ENCODE results near the gene NEK9.
A peak's percentile ranks its signal among the peaks of the same experiment; 100 is the strongest.
"Not testable (repeated sequence)": the region's sequence is repeated elsewhere in the genome, so short reads cannot be mapped to it uniquely, and the experiment has no call there.

NEK9 gene

GRCh38 chr14:75126679-75127473, at the start of gene NEK9:
Gene NEK9 (minus strand): TSS chr14:75127048. CDS start chr14:75126921, 127 bp downstream.
- DNase-seq: peak; percentile 89 to 90

- peak; percentile 91 to 92 for DNase-seq
These were observed 49.4 kb upstream of the NEK9 start, which contains the start of gene TMED10 for GRCh38 chr14:75176142-75176820. Gene TMED10 (minus strand): TSS chr14:75176612. CDS start chr14:75176579, 33 bp downstream.

GRCh38 chr14:75175677-75176141, 48.9 kb upstream of the NEK9 start:
- no peak for DNase-seq

GRCh38 chr14:75174066-75174465, 47.2 kb upstream of the NEK9 start:
- DNase-seq: no peak

- DNase-seq: no peak
These were observed 43.9 kb upstream of the NEK9 start for GRCh38 chr14:75170772-75171171.

GRCh38 chr14:75168586-75169335, 41.9 kb upstream of the NEK9 start:
- DNase-seq: no peak

- DNase-seq: no peak
These were observed 40.5 kb upstream of the NEK9 start for GRCh38 chr14:75167325-75167724.

GRCh38 chr14:75165586-75166391, 38.9 kb upstream of the NEK9 start:
- no peak for DNase-seq

GRCh38 chr14:75164809-75165208, 38.0 kb upstream of the NEK9 start:
- no peak for DNase-seq

GRCh38 chr14:75163677-75164076, 36.8 kb upstream of the NEK9 start:
- no peak for DNase-seq

- DNase-seq: no peak
These were observed 35.8 kb upstream of the NEK9 start for GRCh38 chr14:75162631-75163030.

GRCh38 chr14:75158843-75159614, 32.2 kb upstream of the NEK9 start:
- no peak for DNase-seq

- peak in 1 of 2 donors; percentile 52 for DNase-seq
These were observed 30.1 kb upstream of the NEK9 start for GRCh38 chr14:75156901-75157300.

- no peak for DNase-seq
These were observed 29.3 kb upstream of the NEK9 start for GRCh38 chr14:75156111-75156510.

GRCh38 chr14:75155169-75155568, 28.3 kb upstream of the NEK9 start:
- no peak for DNase-seq

GRCh38 chr14:75153295-75153694, 26.4 kb upstream of the NEK9 start:
- no peak for DNase-seq

- no peak for DNase-seq
These were observed 25.0 kb upstream of the NEK9 start for GRCh38 chr14:75151851-75152250.

- DNase-seq: not testable (repeated sequence)
These were observed 23.8 kb upstream of the NEK9 start for GRCh38 chr14:75150637-75151036.

GRCh38 chr14:75150150-75150549, 23.3 kb upstream of the NEK9 start:
- DNase-seq: no peak

GRCh38 chr14:75147423-75148071, 20.7 kb upstream of the NEK9 start:
- peak; percentile 27 to 65 for DNase-seq

GRCh38 chr14:75144944-75145343, 18.1 kb upstream of the NEK9 start:
- DNase-seq: peak; percentile 23 to 63
